Small intestine (tissue), 7 donors: ENCODE results near the gene LAMB3. TPM values are rescaled to one million over a fixed set of nuclear protein-coding genes. Genes with fewer than 3 reads are reported as not detected.

Source experiments
- DNase-seq, 2 donors: peaks; one replicate each; pipeline versions ENCODE4 v3.0.0 to v3.0.0-alpha.2; 2013
- FAIRE-seq: peaks from 2 replicates; lab custom pipeline; 2012; peaks lifted over from hg19 to GRCh38; lab: Jason Lieb, UNC
- H3K27ac ChIP-seq, 3 donors: one replicate each; pipeline ENCODE4 v1.5.1; 2013; ENCODE audit warnings: low read length in 2 of 3, mild to moderate bottlenecking in 2 of 3, control low read depth in 1 of 3, inconsistent platforms in 1 of 3, low read depth in 1 of 3, moderate library complexity in 1 of 3
- H3K27me3 ChIP-seq, 3 donors: one replicate each; pipeline ENCODE4 v1.6.1; 2013; ENCODE audit warnings: low read length in 3 of 3, inconsistent platforms in 1 of 3; ENCODE audit not compliant: control insufficient read depth in 3 of 3, insufficient read depth in 3 of 3
- H3K36me3 ChIP-seq, 3 donors: one replicate each; pipeline ENCODE4 v1.6.1; 2013; ENCODE audit warnings: low read length in 3 of 3, inconsistent platforms in 1 of 3, low read depth in 1 of 3, mild to moderate bottlenecking in 1 of 3, moderate library complexity in 1 of 3; ENCODE audit not compliant: control insufficient read depth in 3 of 3, insufficient read depth in 2 of 3
- H3K4me1 ChIP-seq, 3 donors: one replicate each; pipeline ENCODE4 v1.6.1; 2013; ENCODE audit warnings: low read length in 2 of 3, inconsistent platforms in 1 of 3, low read depth in 1 of 3, mild to moderate bottlenecking in 1 of 3, moderate library complexity in 1 of 3; ENCODE audit not compliant: control insufficient read depth in 3 of 3, insufficient read depth in 2 of 3
- H3K4me3 ChIP-seq, 3 donors: one replicate each; pipeline ENCODE4 v1.5.1; 2013; ENCODE audit warnings: low read length in 3 of 3, control low read depth in 1 of 3, inconsistent platforms in 1 of 3, low read depth in 1 of 3, mild to moderate bottlenecking in 1 of 3, moderate library complexity in 1 of 3
- H3K9me3 ChIP-seq, 2 donors: one replicate each; pipeline ENCODE4 v1.6.1; 2013; ENCODE audit warnings: low read depth in 1 of 2, low read length in 1 of 2; ENCODE audit not compliant: control insufficient read depth in 2 of 2, insufficient read depth in 1 of 2
- WGBS, 3 donors: extraction: QIAGEN DNeasy Blood & Tissue Kit; methylation state at CpG; one replicate each; pipeline ENCODE4 v1.1.7; 2013; 5-methylcytosine and 5-hydroxymethylcytosine counted together
- polyA plus RNA-seq, 4 donors: library from polyadenylated mRNA; stranded (reverse) in 3 of 4; unstranded in 1 of 4; fragments of 200-250 nt in 3 of 4; fragments of 120-200 nt in 1 of 4; gene quantifications; one replicate each; pipeline versions ENCODE4 v1.2.1 to v1.2.3, GENCODE V29; 2013
- donor health status: healthy with polysubstance abuse.
- donor health status: control.
- donor health status: control.
- donor health status: Bipolar disorder and iron deficiency.
- donor health status: healthy.

LAMB3 gene
- polyA plus RNA-seq, 4 donors = 33.8 to 218 (median 49.6) TPM

DNA sequence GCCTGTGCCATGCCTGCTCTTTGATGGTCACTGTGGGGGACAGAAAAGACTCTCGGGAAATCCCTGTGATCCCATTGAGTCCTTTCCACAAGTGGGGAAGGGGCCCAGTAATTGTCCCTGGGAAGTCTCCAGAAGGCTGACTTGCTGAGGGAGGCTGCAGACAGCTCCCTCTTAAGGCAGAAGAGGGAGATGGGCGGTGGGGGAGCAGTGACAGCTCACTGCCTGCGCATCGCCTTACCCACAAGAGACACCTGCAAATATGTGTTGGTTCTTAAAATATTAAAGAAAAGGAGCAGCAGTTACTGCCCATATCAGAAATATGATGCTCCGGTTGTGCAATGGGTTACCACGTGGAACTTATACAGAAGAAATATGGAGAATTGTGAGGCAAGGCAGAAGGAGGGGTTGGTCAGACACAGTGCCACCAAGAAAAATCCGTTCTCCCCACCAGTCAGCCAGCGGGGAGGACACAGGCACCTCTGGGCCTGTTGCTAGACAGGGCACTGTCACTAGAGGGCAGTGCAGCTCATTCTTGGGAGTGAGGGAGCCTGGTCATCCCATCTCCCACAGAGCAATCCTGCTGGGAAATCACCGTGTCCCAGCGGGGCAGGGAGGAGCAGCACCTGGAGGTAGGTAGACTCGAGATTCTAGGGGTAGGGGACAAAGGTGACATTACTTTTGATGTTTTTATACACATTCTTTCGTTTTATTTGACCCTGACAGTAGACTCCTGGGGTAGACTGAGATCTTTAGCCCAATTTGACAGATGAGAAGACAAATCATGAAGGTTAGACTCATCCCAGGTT, 75.6 kb downstream of the LAMB3 start:
- WGBS, 3 donors = 19 to 23% (median 22%) methylated on average over 12 of the region's 12 CpGs
- Histone ChIP-seq H3K4me3 (no peak overlapping the region), H3K27me3 (peaks cover 0 to 19% (median 0%) of the 10 kb centered on the region in 3 donors), H3K27ac (no peak overlapping the region), H3K36me3 (no peaks in the 10 kb centered on the region), H3K9me3 (no peaks in the 10 kb centered on the region), H3K4me1 (no peaks in the 10 kb centered on the region)
- DNase-seq (peak; percentile 81 to 83), FAIRE-seq (no peak)

- H3K27me3 ChIP-seq = peaks cover 0 to 23% (median 3%) of the 10 kb centered on the region in 3 donors
- no peak for FAIRE-seq
- DNase-seq = no peak
- no peak overlapping the region for H3K4me3 ChIP-seq
- H3K27ac ChIP-seq = no peak overlapping the region
- no peaks in the 10 kb centered on the region for H3K36me3 ChIP-seq
- H3K4me1 ChIP-seq = no peaks in the 10 kb centered on the region
- 31 to 58% (median 38%) methylated on average over 3 of the region's 3 CpGs for WGBS, 3 donors
- H3K9me3 ChIP-seq = no peaks in the 10 kb centered on the region
These were observed 81.5 kb downstream of the LAMB3 start for GRCh38 chr1:209570743-209571142.

DNA sequence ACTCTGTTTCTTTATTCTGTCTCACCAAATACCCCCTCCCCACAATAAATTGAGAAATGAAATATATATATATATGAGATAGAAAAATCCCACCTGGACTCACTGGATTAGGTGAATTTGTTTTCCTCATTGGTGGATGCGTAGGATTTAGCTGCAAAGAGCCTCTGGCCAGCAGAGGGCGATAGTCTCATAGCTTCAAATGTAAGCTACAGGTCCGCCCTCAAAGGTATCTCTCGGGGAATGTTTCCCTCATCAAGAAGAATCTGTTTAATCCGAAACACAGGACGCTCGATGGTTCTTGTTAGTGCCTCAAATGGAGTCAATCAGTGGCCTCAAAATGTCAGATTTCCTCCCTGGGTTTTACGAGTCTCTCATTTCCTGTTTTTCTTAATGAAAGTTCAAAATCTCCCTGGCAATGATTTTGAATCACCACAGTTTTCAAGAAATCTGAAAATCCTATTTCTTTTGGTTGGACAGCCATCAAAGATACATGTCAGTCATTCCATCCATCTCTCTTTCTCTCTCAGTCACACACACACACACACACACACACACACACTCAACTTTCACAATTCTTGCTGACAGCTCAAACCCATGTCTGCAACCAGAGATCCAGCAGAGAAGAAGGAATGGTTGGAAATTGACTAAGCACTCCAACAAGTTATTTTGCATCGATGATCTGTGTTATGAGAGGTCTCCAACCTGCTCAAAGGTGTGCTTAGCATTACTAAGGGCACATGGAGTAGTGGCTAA, 82.6 kb downstream of the LAMB3 start:
- 6 to 12% (median 9%) methylated on average over 9 of the region's 9 CpGs for WGBS, 3 donors
- H3K27ac ChIP-seq = no peak overlapping the region
- H3K4me3 ChIP-seq = no peak overlapping the region
- H3K36me3 ChIP-seq = no peaks in the 10 kb centered on the region
- no peaks in the 10 kb centered on the region for H3K4me1 ChIP-seq
- H3K27me3 ChIP-seq = peaks cover 0 to 16% (median 3%) of the 10 kb centered on the region in 3 donors
- DNase-seq (peak; percentile 74 to 86), FAIRE-seq (no peak)
- no peaks in the 10 kb centered on the region for H3K9me3 ChIP-seq

DNA sequence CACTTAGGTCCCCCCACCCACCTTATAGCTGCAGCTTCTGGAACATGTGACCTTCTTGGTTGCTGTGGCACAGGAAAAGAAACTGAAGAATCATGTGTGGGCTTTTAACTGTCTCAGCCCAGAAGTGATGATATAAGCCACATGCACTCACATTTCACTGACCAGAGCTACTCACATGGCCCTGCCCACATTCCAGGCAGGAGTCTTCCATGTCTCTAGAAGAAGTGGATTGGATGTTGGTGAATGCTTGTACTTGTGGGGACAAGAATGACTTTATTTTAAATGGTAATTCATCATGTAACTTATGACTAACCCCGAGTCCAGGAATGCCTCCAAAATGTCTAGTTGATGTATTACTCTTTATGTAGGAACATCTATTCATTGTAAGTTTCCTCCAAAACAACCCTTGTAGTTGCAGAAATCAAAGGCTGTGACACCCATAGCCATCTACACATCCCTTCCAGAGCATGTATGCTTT, 84.5 kb downstream of the LAMB3 start:
- peaks cover 0 to 11% (median 3%) of the 10 kb centered on the region in 3 donors for H3K27me3 ChIP-seq
- H3K9me3 ChIP-seq = no peaks in the 10 kb centered on the region
- 40 to 52% (median 41%) methylated on average over 1 of the region's 1 CpG for WGBS, 3 donors
- H3K4me1 ChIP-seq = no peaks in the 10 kb centered on the region
- H3K4me3 ChIP-seq = no peak overlapping the region
- H3K27ac ChIP-seq = no peak overlapping the region
- H3K36me3 ChIP-seq = no peaks in the 10 kb centered on the region
- FAIRE-seq (no peak), DNase-seq (no peak)

DNA sequence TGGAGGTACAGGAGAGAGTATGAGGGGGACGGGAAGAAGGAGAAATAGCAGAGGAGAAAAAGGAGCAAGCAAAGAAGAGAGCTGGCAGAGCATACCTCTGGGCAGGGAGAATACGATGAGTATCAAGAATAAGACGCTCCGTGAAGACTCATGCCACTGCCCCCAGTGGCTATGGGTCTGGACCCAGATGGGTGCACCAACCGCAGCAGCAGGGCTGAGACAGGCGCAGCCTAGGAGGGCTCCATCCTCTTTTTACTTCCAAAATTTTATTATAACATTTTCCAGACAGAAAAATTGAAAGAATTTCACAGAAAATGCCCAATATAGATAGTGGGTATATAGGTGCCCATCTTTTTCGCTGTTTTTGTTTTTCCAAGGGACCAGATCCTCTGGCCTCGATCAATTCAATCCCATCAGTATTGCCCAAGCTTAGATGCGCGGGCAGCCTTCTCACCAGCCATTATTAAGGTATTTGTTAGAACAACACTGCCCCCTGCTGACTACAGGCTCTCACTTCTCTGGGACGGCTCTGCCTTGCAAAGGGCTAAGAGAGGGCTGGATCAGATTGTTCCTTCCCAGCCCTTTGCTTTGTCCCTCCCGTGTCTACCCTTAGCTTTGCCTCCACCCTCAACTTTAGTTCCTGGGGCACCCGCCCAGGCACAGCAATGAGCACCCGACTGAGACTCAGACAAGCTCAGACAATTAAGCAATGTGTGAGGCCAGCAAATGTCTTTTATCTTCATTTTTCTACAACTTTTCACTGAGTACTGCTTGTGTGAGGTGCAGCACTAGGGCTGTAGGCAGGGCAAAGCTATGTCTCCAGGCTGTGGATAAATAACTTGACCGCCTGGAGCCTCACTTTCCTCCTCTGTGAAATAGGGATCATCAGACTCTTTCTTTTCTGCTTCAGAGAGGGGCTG, 86.2 kb downstream of the LAMB3 start:
- WGBS, 3 donors = 30 to 36% (median 33%) methylated on average over 15 of the region's 15 CpGs
- no peaks in the 10 kb centered on the region for H3K9me3 ChIP-seq
- no peak for FAIRE-seq
- DNase-seq = peak; percentile 82 to 89
- H3K27ac ChIP-seq = no peak overlapping the region
- no peak overlapping the region for H3K4me3 ChIP-seq
- H3K36me3 ChIP-seq = no peaks in the 10 kb centered on the region
- H3K27me3 ChIP-seq = peaks cover 0 to 11% (median 3%) of the 10 kb centered on the region in 3 donors
- H3K4me1 ChIP-seq = no peaks in the 10 kb centered on the region

Other genes starting within 250 kb of the LAMB3 start
- under 1 TPM in 2 of 4 donors, not detected in 2; 0.10 to 0.37 TPM for gene CAMK1G, start 68.7 kb downstream of the LAMB3 start, polyA plus RNA-seq
- 100 to 1,000 TPM in 2 of 4 donors, 10 to 100 TPM in 1, 1 to 10 TPM in 1; 6.9 to 310 (median 75.8) TPM for gene G0S2, start 23.0 kb upstream of the LAMB3 start, polyA plus RNA-seq
- 1 to 10 TPM in 2 of 4 donors, not detected in 2; 1.6 to 3.8 TPM for gene HSD11B1, start 52.4 kb upstream of the LAMB3 start, polyA plus RNA-seq
- 10 to 100 TPM in 1 of 4 donors, 1 to 10 TPM in 3; 1.1 to 20.0 (median 5.8) TPM for gene TRAF3IP3, start 103.6 kb upstream of the LAMB3 start, polyA plus RNA-seq
- gene C1orf74, start 132.1 kb upstream of the LAMB3 start, polyA plus RNA-seq = 1 to 10 TPM in 2 of 4 donors, under 1 TPM in 2; 0.45 to 4.6 (median 1.4) TPM
- 10 to 100 TPM; 26.8 to 74.4 (median 32.2) TPM for gene IRF6, start 153.7 kb upstream of the LAMB3 start, polyA plus RNA-seq
- gene UTP25, start 175.5 kb upstream of the LAMB3 start, polyA plus RNA-seq = 1 to 10 TPM in 3 of 4 donors, under 1 TPM in 1; 0.89 to 9.8 (median 2.2) TPM